ENCODE data around the gene BOC.

- TF ChIP-seq CTCF (conservative IDR thresholded peaks at IDR 0.05) (no peak), ZFX (IDR thresholded peaks at IDR 0.05) (no peak)
Measured at GRCh38 chr3:113254171-113254947, 43.0 kb downstream of the BOC start.
